Skin of body (tissue), 2 donors: ENCODE results near the gene ATG4C. TPM values are rescaled to one million over a fixed set of nuclear protein-coding genes. Genes with fewer than 3 reads are reported as not detected.
A peak's percentile ranks its signal among the peaks of the same experiment; 100 is the strongest.

Experiments
- DNase-seq: peaks from one replicate; lab custom pipeline; 2025; lab: John Stamatoyannopoulos, UW
- total RNA-seq: library from RNA; depleted of rRNA; stranded (reverse); fragments of >200 nt; gene quantifications from one replicate; pipeline ENCODE4 v1.2.3, GENCODE V29; 2014

The ATG4C gene
- total RNA-seq, 1 donor from 2014 or later: 11.5 TPM

- no peak for DNase-seq
Measured at GRCh38 chr1:62840555-62840954, 56.6 kb downstream of the ATG4C start.

- peak; percentile 61 for DNase-seq
Measured at GRCh38 chr1:62841587-62842169, 57.7 kb downstream of the ATG4C start.

- DNase-seq: no peak
Measured at GRCh38 chr1:62844030-62844429, 60.1 kb downstream of the ATG4C start.

- no peak for DNase-seq
Measured at GRCh38 chr1:62849031-62849430, 65.1 kb downstream of the ATG4C start.

GRCh38 chr1:62852253-62852652 lies 68.3 kb downstream of the ATG4C start:
- no peak for DNase-seq

GRCh38 chr1:62856960-62857359 lies 73.0 kb downstream of the ATG4C start:
- no peak for DNase-seq

- DNase-seq: no peak
Measured at GRCh38 chr1:62869217-62869754, 85.4 kb downstream of the ATG4C start.

GRCh38 chr1:62870148-62870547 lies 86.2 kb downstream of the ATG4C start:
- no peak for DNase-seq

GRCh38 chr1:62875676-62876075 lies 91.7 kb downstream of the ATG4C start:
- peak; percentile 21 for DNase-seq

GRCh38 chr1:62876535-62876934 lies 92.6 kb downstream of the ATG4C start:
- DNase-seq: no peak

- no peak for DNase-seq
Measured at GRCh38 chr1:62877579-62877978, 93.6 kb downstream of the ATG4C start.

- no peak for DNase-seq
Measured at GRCh38 chr1:62879962-62880361, 96.0 kb downstream of the ATG4C start.

GRCh38 chr1:62882201-62883104 lies 98.5 kb downstream of the ATG4C start:
- peak; percentile 4 for DNase-seq

- no peak for DNase-seq
Measured at GRCh38 chr1:62884156-62884740, 100.3 kb downstream of the ATG4C start.

GRCh38 chr1:62887799-62888507 lies 104.0 kb downstream of the ATG4C start:
- DNase-seq: no peak

GRCh38 chr1:62891956-62892562 lies 108.1 kb downstream of the ATG4C start:
- no peak for DNase-seq

- DNase-seq: no peak
Measured at GRCh38 chr1:62897788-62898187, 113.9 kb downstream of the ATG4C start.

- no peak for DNase-seq
Measured at GRCh38 chr1:62900566-62900965, 116.6 kb downstream of the ATG4C start.

- no peak for DNase-seq
Measured at GRCh38 chr1:62901650-62902049, 117.7 kb downstream of the ATG4C start.

GRCh38 chr1:62903522-62903921 lies 119.6 kb downstream of the ATG4C start:
- no peak for DNase-seq
